Gastroesophageal sphincter (tissue), 3 donors: ENCODE data around the gene ZBTB7C.

Experiments used
- CTCF ChIP-seq, 4 experiments: fragments of 200-600 bp in 2 of 4; fragments of 450-650 bp in 2 of 4; sonication (generic) in 1 of 4; IDR thresholded peaks; one replicate each; pipeline ENCODE4 v1.5.1; 2017 to 2019; ENCODE audit warnings: antibody characterized with exemption in 4 of 4, mild to moderate bottlenecking in 2 of 4, moderate library complexity in 2 of 4
- EP300 ChIP-seq: sonication (generic); formaldehyde crosslinking; IDR thresholded peaks from one replicate; pipeline ENCODE4 v1.6.1; 2017; ENCODE audit warnings: antibody characterized with exemption, mild to moderate bottlenecking
- POLR2A ChIP-seq, 2 donors: fragments of 450-650 bp; IDR thresholded peaks; one replicate each; pipeline ENCODE4 v1.6.1; 2017; ENCODE audit warnings: antibody characterized with exemption in 2 of 2, mild to moderate bottlenecking in 2 of 2, moderate library complexity in 1 of 2
- POLR2AphosphoS5 ChIP-seq: sonication (generic); formaldehyde crosslinking; IDR thresholded peaks from one replicate; pipeline ENCODE4 v1.6.1; 2017; ENCODE audit warnings: antibody characterized with exemption

GRCh38 chr18:48390641-48391040 is 18.5 kb downstream of the ZBTB7C start:
- TF ChIP-seq CTCF (IDR thresholded peaks at IDR 0.05) (no peak), POLR2A (IDR thresholded peaks at IDR 0.05) (no peak), POLR2AphosphoS5 (no peak), EP300 (no peak)
